HFF-Myc (cell line): ENCODE data around the gene LRMDA.
A peak's percentile ranks its signal among the peaks of the same experiment; 100 is the strongest.

Experiments
- DNase-seq: peaks from one replicate; pipeline ENCODE4 v3.0.0-alpha.2; 2011; ENCODE audit warnings: low read depth; ENCODE audit errors: extremely low read depth
- H3K4me3 ChIP-seq: replicated peaks from 2 replicates; pipeline ENCODE4 v1.5.1; 2011; ENCODE audit warnings: low read depth, mild to moderate bottlenecking, control low read depth, low read length
- TF ChIP-seq, protein P1 (sequence below): IDR thresholded peaks from 2 replicates; pipeline ENCODE4 v1.5.1; 2012; ENCODE audit warnings: mild to moderate bottlenecking, low read depth, low read length, control low read depth; ENCODE audit errors: missing control alignments

LRMDA gene

DNA sequence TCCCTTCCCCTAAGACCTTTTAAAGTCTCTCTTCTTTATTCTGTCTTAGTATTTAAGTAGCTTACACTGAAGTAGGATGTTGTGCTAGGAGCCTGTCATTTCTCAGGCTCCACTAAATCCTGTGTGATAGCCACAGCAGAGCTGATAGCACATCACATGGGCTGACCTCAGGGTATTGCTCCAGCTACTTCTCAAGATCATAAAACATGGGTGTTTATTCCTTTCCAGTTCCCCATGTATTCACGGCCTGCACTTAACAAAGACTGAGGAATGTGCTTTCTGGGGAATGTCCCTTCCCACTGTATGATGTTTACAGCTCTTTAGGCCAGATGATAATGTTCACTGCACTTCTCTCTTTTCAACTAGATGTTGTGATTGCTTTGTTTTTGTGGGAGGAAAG lies 1119.4 kb downstream of the LRMDA start:
- DNase-seq, result peak; percentile 32

DNA sequence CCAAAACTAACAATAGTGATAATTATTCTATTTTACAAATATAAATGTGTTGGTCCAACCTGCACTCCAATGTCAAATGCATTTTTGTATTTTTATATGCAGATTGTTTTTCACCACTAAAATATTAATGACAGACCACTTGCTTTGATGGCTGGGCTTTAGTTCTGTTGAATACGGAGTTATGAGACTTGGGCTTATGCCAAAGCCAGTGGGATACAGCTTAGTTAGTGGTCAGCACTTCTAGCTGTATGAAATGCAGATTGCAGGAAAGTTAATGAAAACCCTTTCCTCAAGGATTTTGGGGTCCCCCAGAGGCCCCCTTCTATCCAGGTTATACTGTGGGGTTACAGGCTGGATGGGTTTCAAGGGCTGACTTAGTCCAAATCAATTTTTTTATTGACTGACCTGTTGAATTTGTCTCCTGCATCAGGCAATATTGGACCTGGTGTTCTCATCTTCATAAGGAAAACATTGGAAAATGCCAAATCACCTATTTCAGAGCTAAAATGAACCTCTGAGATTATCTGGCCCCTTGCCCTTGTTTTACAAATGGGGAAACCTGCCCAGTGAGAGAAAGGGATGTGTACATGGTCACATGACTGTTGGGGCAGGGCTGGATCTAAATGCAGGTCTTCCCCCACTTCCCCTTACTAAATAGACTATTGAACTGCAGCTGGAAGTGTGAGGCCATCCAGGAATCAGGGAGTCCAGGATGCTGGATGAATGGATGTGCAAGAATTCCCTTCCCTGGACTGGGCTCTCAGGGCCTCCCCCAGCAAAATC lies 1120.9 kb downstream of the LRMDA start:
- DNase-seq, result no peak
- TF ChIP-seq, protein P1, sequence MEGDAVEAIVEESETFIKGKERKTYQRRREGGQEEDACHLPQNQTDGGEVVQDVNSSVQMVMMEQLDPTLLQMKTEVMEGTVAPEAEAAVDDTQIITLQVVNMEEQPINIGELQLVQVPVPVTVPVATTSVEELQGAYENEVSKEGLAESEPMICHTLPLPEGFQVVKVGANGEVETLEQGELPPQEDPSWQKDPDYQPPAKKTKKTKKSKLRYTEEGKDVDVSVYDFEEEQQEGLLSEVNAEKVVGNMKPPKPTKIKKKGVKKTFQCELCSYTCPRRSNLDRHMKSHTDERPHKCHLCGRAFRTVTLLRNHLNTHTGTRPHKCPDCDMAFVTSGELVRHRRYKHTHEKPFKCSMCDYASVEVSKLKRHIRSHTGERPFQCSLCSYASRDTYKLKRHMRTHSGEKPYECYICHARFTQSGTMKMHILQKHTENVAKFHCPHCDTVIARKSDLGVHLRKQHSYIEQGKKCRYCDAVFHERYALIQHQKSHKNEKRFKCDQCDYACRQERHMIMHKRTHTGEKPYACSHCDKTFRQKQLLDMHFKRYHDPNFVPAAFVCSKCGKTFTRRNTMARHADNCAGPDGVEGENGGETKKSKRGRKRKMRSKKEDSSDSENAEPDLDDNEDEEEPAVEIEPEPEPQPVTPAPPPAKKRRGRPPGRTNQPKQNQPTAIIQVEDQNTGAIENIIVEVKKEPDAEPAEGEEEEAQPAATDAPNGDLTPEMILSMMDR, result no peak

More for the DNA sequence above, 1119.4 kb downstream of the LRMDA start:
- H3K4me3 ChIP-seq, result no peak overlapping the region
- TF ChIP-seq, protein P1, result no peak

DNA sequence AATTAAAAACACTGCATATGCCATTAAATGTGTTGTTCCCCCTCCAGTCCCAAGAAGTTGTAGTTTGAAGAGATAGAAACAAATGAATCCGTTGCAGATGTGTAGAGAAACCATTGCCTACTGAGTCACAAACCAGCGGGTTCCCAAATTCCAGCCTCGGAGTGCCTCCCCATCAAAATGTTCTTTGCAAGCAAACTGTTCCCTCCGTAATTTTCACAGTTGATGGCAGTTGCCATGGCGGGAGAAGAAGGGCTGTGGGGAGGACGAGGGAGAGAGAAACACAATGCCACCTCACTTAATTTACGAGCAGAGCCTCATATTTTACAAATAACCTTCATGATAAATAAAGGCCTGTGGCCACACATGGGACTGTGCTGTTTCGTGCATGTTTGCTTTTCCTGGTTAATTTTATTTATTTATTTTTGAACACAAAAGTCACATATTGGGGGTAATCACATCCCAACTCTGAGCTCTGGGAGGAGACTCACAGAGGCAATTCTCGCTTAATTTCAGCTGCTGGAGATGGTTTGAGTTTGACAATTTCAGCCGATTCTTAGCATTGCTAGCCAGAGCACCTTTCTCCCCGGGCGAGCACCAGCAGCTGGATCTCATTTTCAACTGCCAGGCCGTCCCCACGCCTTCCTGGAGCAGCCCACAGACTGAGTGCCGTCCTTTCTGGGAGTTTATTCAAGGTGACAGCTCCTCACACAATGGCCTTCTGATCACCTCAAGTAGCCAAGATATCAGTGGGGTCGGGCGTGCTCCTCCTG lies 1122.0 kb downstream of the LRMDA start:
- H3K4me3 ChIP-seq, result no peak overlapping the region; the same call in 1 of the 2 replicates
- DNase-seq, result peak; percentile 52
- TF ChIP-seq, protein P1, result no peak

More for the DNA sequence above, 1120.9 kb downstream of the LRMDA start:
- no peak overlapping the region for H3K4me3 ChIP-seq

DNA sequence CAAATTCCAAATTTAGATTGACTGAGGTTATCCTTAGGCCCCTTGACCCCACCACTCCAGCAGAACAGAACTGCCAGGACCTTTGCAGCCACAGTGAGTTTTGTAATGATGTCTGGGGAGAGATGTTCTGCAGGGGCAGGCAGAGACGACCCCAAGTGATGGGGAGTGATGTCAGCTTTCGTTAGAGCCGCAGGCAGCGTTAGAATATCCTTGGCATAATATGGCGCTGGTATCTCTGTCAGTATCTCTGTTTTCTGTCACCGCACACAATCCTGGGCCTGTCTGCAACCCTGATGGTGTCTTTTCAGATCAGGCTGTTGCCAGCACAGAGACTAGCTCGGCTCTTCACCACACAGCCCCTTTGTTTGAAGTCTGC lies 1122.6 kb downstream of the LRMDA start:
- no peak overlapping the region; the same call in 1 of the 2 replicates for H3K4me3 ChIP-seq
- TF ChIP-seq, protein P1, result no peak
- no peak for DNase-seq

DNA sequence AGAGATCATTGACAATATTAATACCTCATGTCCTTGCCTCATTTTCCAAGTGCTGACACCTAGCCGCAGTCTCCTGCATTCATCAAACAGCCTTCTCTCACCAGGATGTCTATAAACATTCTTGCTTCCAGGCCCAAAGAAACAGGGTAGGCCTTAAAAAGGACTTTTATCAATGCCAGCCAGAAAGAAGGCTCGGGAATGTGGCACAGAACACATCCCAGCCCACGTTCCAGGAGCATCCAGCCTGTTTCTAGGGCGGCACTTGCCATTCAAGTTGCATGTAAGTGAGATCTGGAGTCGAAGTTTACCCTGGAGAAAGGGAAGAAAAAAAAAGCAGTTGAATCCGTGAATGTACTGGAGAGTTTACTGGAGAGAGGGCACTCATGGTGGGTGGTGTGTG lies 1123.1 kb downstream of the LRMDA start:
- no peak overlapping the region for H3K4me3 ChIP-seq
- TF ChIP-seq, protein P1, result no peak
- no peak for DNase-seq

DNA sequence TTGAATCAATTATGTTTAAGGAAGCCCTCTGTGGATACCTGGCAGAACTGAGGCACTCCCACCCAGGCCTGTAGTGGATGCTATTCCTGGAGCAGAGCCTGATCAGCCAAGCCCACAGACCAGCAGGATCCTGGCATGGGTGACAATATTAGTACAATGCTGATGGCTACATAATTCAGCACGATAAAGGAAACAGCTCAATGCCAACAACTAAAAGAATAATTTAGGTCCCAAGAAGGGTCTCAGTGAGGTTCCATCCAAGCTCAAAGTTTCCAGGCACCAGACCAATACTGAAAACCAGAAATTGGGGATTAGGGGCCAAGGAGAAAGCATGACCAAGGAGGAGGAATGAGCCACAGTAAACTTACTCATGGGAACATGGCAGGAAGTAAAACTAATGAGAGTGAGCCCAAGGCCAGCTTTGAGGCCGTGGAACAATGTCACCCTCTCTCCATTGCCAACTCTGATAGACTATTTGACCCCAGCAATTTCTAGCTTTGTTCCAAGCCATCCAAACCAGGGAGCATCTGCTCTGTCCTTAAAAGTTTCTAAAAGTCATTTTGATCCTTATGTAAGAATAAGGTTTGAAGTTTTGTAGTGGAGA lies 1123.7 kb downstream of the LRMDA start:
- H3K4me3 ChIP-seq, result no peak overlapping the region
- TF ChIP-seq, protein P1, result no peak
- no peak for DNase-seq
